BJ (cell line): ENCODE data around the gene ANO4. TPM values are rescaled to one million over a fixed set of nuclear protein-coding genes. Genes with fewer than 3 reads are reported as not detected.
A peak's percentile ranks its signal among the peaks of the same experiment; 100 is the strongest.

ENCODE experiments used
- CTCF ChIA-PET: fragments of 350-600 bp; formaldehyde crosslinking; extraction: SDS; loops from one replicate; lab custom pipeline; 2021; ENCODE audit warnings: antibody characterized with exemption, inconsistent platforms; lab: Yijun Ruan, JAX
- POLR2A ChIA-PET: fragments of 300-600 bp; sonication (Branson Sonifier 250); formaldehyde crosslinking; extraction: SDS; loops from one replicate; lab custom pipeline; 2021; ENCODE audit warnings: antibody characterized with exemption; lab: Charles Lee
- DNase-seq: peaks from one replicate; pipeline ENCODE4 v3.0.0-alpha.2; 2011; ENCODE audit warnings: low read depth
- H3K27me3 ChIP-seq: 2 replicates; pipeline ENCODE4 v1.6.0; 2011; ENCODE audit warnings: low read length; ENCODE audit not compliant: control insufficient read depth, insufficient read depth
- H3K36me3 ChIP-seq: 2 replicates; pipeline ENCODE4 v1.5.1; 2011; ENCODE audit warnings: low read length; ENCODE audit not compliant: control insufficient read depth, insufficient read depth
- H3K4me3 ChIP-seq: 2 replicates; pipeline ENCODE4 v1.5.1; 2011; ENCODE audit warnings: low read depth, mild to moderate bottlenecking, control low read depth, low read length
- CTCF ChIP-seq: IDR thresholded peaks from 2 replicates; pipeline ENCODE4 v1.5.1; 2011; ENCODE audit warnings: low read depth, mild to moderate bottlenecking, control low read depth, inconsistent platforms, low read length, moderate library complexity; ENCODE audit not compliant: insufficient read depth
- polyA plus RNA-seq: library from polyadenylated mRNA; depleted of rRNA; stranded (reverse); fragments of >200 nt; gene quantifications from 2 replicates; pipeline ENCODE4 v1.2.3, GENCODE V29; 2011

Gene ANO4
- polyA plus RNA-seq, 1 experiment, result 7.1 TPM

- H3K36me3 ChIP-seq, result no peaks in the 10 kb centered on the region
- ChIA-PET POLR2A (no interaction called here), CTCF (no interaction called here)
- H3K27me3 ChIP-seq, result no peaks in the 10 kb centered on the region
- DNase-seq, result peak; percentile 21
- H3K4me3 ChIP-seq, result no peak overlapping the region
- no peak for TF ChIP-seq CTCF
Measured at GRCh38 chr12:100823963-100824362, 29.4 kb downstream of the ANO4 start.

- Histone ChIP-seq H3K36me3 (no peaks in the 10 kb centered on the region), H3K4me3 (no peak overlapping the region), H3K27me3 (no peaks in the 10 kb centered on the region)
- no peak for TF ChIP-seq CTCF
- CTCF ChIA-PET, result interaction anchor here (1.1 kb wide), 1 partner anchor 499 kb away, joined by 3 read pairs; no protein-coding TSS in a partner anchor
- POLR2A ChIA-PET, result no interaction called here
- no peak for DNase-seq
Measured at GRCh38 chr12:100824476-100824875, 29.9 kb downstream of the ANO4 start.

GRCh38 chr12:100826323-100826722, 31.7 kb downstream of the ANO4 start:
- CTCF ChIA-PET, result interaction anchor here (0.7 to 3.1 kb wide), 6 partner anchors 8 to 522 kb away, joined by 3 to 13 read pairs (median 4); no protein-coding TSS in a partner anchor
- Histone ChIP-seq H3K4me3 (no peak overlapping the region), H3K27me3 (no peaks in the 10 kb centered on the region), H3K36me3 (no peaks in the 10 kb centered on the region)
- POLR2A ChIA-PET, result no interaction called here
- DNase-seq, result no peak
- TF ChIP-seq CTCF, result no peak

- peak; percentile 87 for TF ChIP-seq CTCF
- Histone ChIP-seq H3K27me3 (no peaks in the 10 kb centered on the region), H3K4me3 (no peak overlapping the region), H3K36me3 (no peaks in the 10 kb centered on the region)
- ChIA-PET CTCF (interaction anchor here (0.7 to 3.1 kb wide), 11 partner anchors 9 to 496 kb away, joined by 3 to 13 read pairs (median 3); no protein-coding TSS in a partner anchor), POLR2A (no interaction called here)
- DNase-seq, result no peak
Measured at GRCh38 chr12:100827901-100828520, 33.4 kb downstream of the ANO4 start.

GRCh38 chr12:100830003-100830795, 35.6 kb downstream of the ANO4 start:
- no peak for DNase-seq
- Histone ChIP-seq H3K27me3 (no peaks in the 10 kb centered on the region), H3K36me3 (no peaks in the 10 kb centered on the region), H3K4me3 (no peak overlapping the region)
- no peak for TF ChIP-seq CTCF
- POLR2A ChIA-PET, result no interaction called here
- CTCF ChIA-PET, result no interaction called here
